Measurements from ENCODE around the gene NLRP9. TPM values are rescaled to one million over a fixed set of nuclear protein-coding genes. Genes with fewer than 3 reads are reported as not detected.

Gene NLRP9
- total and polyA plus RNA-seq, 2 of the 13 experiments (the other 11 are each of a cell fraction or from before 2014, with no cell fraction given) = not detected

- TF ChIP-seq SALL2 (CRISPR knock-in tag; IDR thresholded peaks at IDR 0.05) = no peak
- TF ChIP-seq MAFF (IDR thresholded peaks at IDR 0.05; ENCODE audit: low read depth, low read length) = no peak
- TF ChIP-seq ZNF768 (CRISPR knock-in tag; IDR thresholded peaks at IDR 0.05) = no peak
- TF ChIP-seq SNRNP70 (IDR thresholded peaks at IDR 0.05; ENCODE audit: low read depth, low read length) = no peak
- TF ChIP-seq PHF21A (CRISPR knock-in tag; IDR thresholded peaks at IDR 0.05) = 0 out of 2 replicates have a peak, but pooled peaks have one; percentile 25
- TF ChIP-seq, protein P1, sequence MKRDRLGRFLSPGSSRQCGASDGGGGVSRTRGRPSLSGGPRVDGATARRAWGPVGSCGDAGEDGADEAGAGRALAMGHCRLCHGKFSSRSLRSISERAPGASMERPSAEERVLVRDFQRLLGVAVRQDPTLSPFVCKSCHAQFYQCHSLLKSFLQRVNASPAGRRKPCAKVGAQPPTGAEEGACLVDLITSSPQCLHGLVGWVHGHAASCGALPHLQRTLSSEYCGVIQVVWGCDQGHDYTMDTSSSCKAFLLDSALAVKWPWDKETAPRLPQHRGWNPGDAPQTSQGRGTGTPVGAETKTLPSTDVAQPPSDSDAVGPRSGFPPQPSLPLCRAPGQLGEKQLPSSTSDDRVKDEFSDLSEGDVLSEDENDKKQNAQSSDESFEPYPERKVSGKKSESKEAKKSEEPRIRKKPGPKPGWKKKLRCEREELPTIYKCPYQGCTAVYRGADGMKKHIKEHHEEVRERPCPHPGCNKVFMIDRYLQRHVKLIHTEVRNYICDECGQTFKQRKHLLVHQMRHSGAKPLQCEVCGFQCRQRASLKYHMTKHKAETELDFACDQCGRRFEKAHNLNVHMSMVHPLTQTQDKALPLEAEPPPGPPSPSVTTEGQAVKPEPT (CRISPR knock-in tag; IDR thresholded peaks at IDR 0.05; ENCODE audit: low read depth) = no peak
- peak; percentile 44; the same call in 1 of the 2 replicates for TF ChIP-seq PHF20 (CRISPR knock-in tag; IDR thresholded peaks at IDR 0.05)
- TF ChIP-seq, protein P2, sequence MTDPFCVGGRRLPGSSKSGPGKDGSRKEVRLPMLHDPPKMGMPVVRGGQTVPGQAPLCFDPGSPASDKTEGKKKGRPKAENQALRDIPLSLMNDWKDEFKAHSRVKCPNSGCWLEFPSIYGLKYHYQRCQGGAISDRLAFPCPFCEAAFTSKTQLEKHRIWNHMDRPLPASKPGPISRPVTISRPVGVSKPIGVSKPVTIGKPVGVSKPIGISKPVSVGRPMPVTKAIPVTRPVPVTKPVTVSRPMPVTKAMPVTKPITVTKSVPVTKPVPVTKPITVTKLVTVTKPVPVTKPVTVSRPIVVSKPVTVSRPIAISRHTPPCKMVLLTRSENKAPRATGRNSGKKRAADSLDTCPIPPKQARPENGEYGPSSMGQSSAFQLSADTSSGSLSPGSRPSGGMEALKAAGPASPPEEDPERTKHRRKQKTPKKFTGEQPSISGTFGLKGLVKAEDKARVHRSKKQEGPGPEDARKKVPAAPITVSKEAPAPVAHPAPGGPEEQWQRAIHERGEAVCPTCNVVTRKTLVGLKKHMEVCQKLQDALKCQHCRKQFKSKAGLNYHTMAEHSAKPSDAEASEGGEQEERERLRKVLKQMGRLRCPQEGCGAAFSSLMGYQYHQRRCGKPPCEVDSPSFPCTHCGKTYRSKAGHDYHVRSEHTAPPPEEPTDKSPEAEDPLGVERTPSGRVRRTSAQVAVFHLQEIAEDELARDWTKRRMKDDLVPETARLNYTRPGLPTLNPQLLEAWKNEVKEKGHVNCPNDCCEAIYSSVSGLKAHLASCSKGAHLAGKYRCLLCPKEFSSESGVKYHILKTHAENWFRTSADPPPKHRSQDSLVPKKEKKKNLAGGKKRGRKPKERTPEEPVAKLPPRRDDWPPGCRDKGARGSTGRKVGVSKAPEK (CRISPR knock-in tag; IDR thresholded peaks at IDR 0.05; ENCODE audit: borderline replicate concordance) = no peak
- TF ChIP-seq HNRNPH1 (optimal IDR thresholded peaks at IDR 0.05; ENCODE audit: low read depth, low read length) = no peak
- TF ChIP-seq ZNF10 (CRISPR knock-in tag; IDR thresholded peaks at IDR 0.05; ENCODE audit: borderline replicate concordance, low read depth) = no peak
- no peak for TF ChIP-seq ZNF704 (CRISPR knock-in tag; IDR thresholded peaks at IDR 0.05; ENCODE audit: borderline replicate concordance)
- no peak for TF ChIP-seq RORA (CRISPR knock-in tag; IDR thresholded peaks at IDR 0.05)
- TF ChIP-seq HCFC1 (IDR thresholded peaks at IDR 0.05; ENCODE audit: low read depth, low read length) = no peak
- no peak for TF ChIP-seq ZNF34 (CRISPR knock-in tag; IDR thresholded peaks at IDR 0.05; ENCODE audit: borderline replicate concordance)
- TF ChIP-seq PITX1 (CRISPR knock-in tag; IDR thresholded peaks at IDR 0.05) = peak; percentile 67
- no peak for TF ChIP-seq HOXD1 (CRISPR knock-in tag; IDR thresholded peaks at IDR 0.05)
- TF ChIP-seq ZNF430 (CRISPR knock-in tag; IDR thresholded peaks at IDR 0.05) = no peak
- no peak for TF ChIP-seq GMEB2 (CRISPR knock-in tag; IDR thresholded peaks at IDR 0.05; ENCODE audit: low read depth)
- TF ChIP-seq ZNF792 (CRISPR knock-in tag; IDR thresholded peaks at IDR 0.05) = peak; percentile 53; the same call in 1 of the 2 replicates
- TF ChIP-seq RFX1 (IDR thresholded peaks at IDR 0.05) = no peak
- TF ChIP-seq BCL6 (CRISPR knock-in tag; IDR thresholded peaks at IDR 0.05) = no peak; the same call in 1 of the 2 replicates
- TF ChIP-seq ZNF83 (CRISPR knock-in tag; IDR thresholded peaks at IDR 0.05; ENCODE audit: borderline replicate concordance) = no peak
- no peak for TF ChIP-seq TMF1 (CRISPR knock-in tag; IDR thresholded peaks at IDR 0.05; ENCODE audit: low read depth)
- no peak for TF ChIP-seq FOXK2 (IDR thresholded peaks at IDR 0.05)
- TF ChIP-seq SMAD9 (CRISPR knock-in tag; IDR thresholded peaks at IDR 0.05) = no peak
Measured at GRCh38 chr19:55683449-55684261, 54.5 kb downstream of the NLRP9 start (continued).
